HepG2 (cell line): Measurements from ENCODE around the gene BRD1.

ENCODE experiments used
- BORCS8-MEF2B ChIP-seq: sonication (generic); formaldehyde crosslinking; IDR thresholded peaks from 2 replicates; pipeline ENCODE4 v1.8.0; 2022; ENCODE audit warnings: mild to moderate bottlenecking, missing genetic modification reagents
- FOXK1 ChIP-seq: sonication (generic); formaldehyde crosslinking; IDR thresholded peaks from 2 replicates; pipeline ENCODE4 v1.4.0; 2020; ENCODE audit warnings: low read depth, missing genetic modification reagents, borderline replicate concordance
- NFIC ChIP-seq: IDR thresholded peaks from 2 replicates; pipeline ENCODE4 v1.6.1; 2012; ENCODE audit warnings: mild to moderate bottlenecking, low read length, inconsistent platforms
- POLR2AphosphoS5 ChIP-seq: IDR thresholded peaks from 2 replicates; pipeline ENCODE4 v1.6.1; 2012; ENCODE audit warnings: low read depth, low read length
- ZNF138 ChIP-seq: sonication (generic); formaldehyde crosslinking; IDR thresholded peaks from 2 replicates; pipeline ENCODE4 v1.5.0; 2020; ENCODE audit warnings: mild to moderate bottlenecking, low read depth, missing genetic modification reagents
- ZNF790 ChIP-seq: sonication (generic); formaldehyde crosslinking; IDR thresholded peaks from 2 replicates; pipeline ENCODE4 v1.8.0; 2022; ENCODE audit warnings: missing genetic modification reagents, mild to moderate bottlenecking, borderline replicate concordance
- ZNF83 ChIP-seq: sonication (generic); formaldehyde crosslinking; IDR thresholded peaks from 2 replicates; pipeline ENCODE4 v1.4.0; 2020; ENCODE audit warnings: missing genetic modification reagents, mild to moderate bottlenecking, borderline replicate concordance
- TF ChIP-seq, protein P1 (sequence below): sonication (generic); formaldehyde crosslinking; IDR thresholded peaks from 2 replicates; pipeline ENCODE4 v1.8.0; 2022; ENCODE audit warnings: missing genetic modification reagents, mild to moderate bottlenecking, inconsistent platforms, borderline replicate concordance
- TF ChIP-seq, protein P2 (sequence below): sonication (generic); formaldehyde crosslinking; conservative IDR thresholded peaks from 2 replicates; pipeline ENCODE4 v1.8.0; 2022; ENCODE audit warnings: missing genetic modification reagents
- TF ChIP-seq, protein P3 (sequence below): sonication (generic); formaldehyde crosslinking; IDR thresholded peaks from 2 replicates; pipeline ENCODE4; 2020; ENCODE audit warnings: missing genetic modification reagents, mild to moderate bottlenecking, borderline replicate concordance
- TF ChIP-seq, protein P4 (sequence below): sonication (generic); formaldehyde crosslinking; IDR thresholded peaks from 2 replicates; pipeline ENCODE4 v1.4.0; 2020; ENCODE audit warnings: missing genetic modification reagents
- TF ChIP-seq, protein P5 (sequence below): sonication (generic); formaldehyde crosslinking; IDR thresholded peaks from 2 replicates; pipeline ENCODE4 v1.8.0; 2022; ENCODE audit warnings: missing genetic modification reagents, mild to moderate bottlenecking, borderline replicate concordance

DNA sequence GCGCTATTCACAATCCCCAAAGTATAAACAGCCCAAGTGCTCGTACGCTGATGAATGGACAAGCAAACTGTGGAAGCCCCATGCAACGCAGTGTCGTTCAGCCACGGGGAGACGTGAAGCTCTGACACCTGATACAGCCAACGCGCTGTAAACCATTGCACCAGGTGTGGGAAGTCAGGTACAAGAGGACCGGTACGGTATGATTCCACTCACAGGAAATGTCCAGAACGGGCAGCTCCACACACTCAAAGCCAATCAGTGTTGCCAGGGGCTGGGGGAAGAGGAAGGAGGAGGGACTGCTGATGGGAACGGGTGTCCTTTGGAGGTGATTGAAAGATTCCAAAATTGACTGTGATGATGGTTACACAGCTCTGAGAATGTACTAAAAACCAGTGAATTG, 64.5 kb downstream of the BRD1 start:
- TF ChIP-seq, protein P1, sequence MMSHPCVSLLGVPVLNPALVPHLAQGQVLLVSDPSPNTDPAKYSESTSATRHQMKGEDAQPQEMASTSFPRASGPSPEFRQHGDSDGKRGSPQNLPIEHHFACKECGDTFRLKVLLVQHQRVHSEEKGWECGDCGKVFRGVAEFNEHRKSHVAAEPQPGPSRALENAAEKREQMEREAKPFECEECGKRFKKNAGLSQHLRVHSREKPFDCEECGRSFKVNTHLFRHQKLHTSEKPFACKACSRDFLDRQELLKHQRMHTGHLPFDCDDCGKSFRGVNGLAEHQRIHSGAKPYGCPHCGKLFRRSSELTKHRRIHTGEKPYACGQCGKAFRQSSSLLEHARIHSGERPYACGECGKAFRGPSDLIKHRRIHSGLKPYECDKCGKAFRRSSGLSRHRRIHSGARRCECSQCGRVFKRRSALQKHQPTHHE (CRISPR knock-in tag), result no peak
- no peak for TF ChIP-seq FOXK1 (CRISPR knock-in tag)
- TF ChIP-seq, protein P2, sequence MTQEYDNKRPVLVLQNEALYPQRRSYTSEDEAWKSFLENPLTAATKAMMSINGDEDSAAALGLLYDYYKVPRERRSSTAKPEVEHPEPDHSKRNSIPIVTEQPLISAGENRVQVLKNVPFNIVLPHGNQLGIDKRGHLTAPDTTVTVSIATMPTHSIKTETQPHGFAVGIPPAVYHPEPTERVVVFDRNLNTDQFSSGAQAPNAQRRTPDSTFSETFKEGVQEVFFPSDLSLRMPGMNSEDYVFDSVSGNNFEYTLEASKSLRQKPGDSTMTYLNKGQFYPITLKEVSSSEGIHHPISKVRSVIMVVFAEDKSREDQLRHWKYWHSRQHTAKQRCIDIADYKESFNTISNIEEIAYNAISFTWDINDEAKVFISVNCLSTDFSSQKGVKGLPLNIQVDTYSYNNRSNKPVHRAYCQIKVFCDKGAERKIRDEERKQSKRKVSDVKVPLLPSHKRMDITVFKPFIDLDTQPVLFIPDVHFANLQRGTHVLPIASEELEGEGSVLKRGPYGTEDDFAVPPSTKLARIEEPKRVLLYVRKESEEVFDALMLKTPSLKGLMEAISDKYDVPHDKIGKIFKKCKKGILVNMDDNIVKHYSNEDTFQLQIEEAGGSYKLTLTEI (CRISPR knock-in tag), result no peak
- TF ChIP-seq, protein P3, sequence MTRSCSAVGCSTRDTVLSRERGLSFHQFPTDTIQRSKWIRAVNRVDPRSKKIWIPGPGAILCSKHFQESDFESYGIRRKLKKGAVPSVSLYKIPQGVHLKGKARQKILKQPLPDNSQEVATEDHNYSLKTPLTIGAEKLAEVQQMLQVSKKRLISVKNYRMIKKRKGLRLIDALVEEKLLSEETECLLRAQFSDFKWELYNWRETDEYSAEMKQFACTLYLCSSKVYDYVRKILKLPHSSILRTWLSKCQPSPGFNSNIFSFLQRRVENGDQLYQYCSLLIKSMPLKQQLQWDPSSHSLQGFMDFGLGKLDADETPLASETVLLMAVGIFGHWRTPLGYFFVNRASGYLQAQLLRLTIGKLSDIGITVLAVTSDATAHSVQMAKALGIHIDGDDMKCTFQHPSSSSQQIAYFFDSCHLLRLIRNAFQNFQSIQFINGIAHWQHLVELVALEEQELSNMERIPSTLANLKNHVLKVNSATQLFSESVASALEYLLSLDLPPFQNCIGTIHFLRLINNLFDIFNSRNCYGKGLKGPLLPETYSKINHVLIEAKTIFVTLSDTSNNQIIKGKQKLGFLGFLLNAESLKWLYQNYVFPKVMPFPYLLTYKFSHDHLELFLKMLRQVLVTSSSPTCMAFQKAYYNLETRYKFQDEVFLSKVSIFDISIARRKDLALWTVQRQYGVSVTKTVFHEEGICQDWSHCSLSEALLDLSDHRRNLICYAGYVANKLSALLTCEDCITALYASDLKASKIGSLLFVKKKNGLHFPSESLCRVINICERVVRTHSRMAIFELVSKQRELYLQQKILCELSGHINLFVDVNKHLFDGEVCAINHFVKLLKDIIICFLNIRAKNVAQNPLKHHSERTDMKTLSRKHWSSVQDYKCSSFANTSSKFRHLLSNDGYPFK (CRISPR knock-in tag), result no peak
- no peak for TF ChIP-seq ZNF790
- TF ChIP-seq POLR2AphosphoS5, result no peak
- TF ChIP-seq BORCS8-MEF2B, result no peak
- TF ChIP-seq ZNF83 (CRISPR knock-in tag), result no peak
- TF ChIP-seq NFIC, result no peak
- TF ChIP-seq, protein P4, sequence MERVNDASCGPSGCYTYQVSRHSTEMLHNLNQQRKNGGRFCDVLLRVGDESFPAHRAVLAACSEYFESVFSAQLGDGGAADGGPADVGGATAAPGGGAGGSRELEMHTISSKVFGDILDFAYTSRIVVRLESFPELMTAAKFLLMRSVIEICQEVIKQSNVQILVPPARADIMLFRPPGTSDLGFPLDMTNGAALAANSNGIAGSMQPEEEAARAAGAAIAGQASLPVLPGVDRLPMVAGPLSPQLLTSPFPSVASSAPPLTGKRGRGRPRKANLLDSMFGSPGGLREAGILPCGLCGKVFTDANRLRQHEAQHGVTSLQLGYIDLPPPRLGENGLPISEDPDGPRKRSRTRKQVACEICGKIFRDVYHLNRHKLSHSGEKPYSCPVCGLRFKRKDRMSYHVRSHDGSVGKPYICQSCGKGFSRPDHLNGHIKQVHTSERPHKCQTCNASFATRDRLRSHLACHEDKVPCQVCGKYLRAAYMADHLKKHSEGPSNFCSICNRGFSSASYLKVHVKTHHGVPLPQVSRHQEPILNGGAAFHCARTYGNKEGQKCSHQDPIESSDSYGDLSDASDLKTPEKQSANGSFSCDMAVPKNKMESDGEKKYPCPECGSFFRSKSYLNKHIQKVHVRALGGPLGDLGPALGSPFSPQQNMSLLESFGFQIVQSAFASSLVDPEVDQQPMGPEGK (CRISPR knock-in tag), result no peak
- TF ChIP-seq, protein P5, sequence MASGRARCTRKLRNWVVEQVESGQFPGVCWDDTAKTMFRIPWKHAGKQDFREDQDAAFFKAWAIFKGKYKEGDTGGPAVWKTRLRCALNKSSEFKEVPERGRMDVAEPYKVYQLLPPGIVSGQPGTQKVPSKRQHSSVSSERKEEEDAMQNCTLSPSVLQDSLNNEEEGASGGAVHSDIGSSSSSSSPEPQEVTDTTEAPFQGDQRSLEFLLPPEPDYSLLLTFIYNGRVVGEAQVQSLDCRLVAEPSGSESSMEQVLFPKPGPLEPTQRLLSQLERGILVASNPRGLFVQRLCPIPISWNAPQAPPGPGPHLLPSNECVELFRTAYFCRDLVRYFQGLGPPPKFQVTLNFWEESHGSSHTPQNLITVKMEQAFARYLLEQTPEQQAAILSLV (CRISPR knock-in tag), result no peak
- TF ChIP-seq ZNF138 (CRISPR knock-in tag), result no peak
